ENCODE measurements around the gene ANKRD22.

ANKRD22 gene

GRCh38 chr10:88830643-88831268 is 20.9 kb downstream of the ANKRD22 start:
- TF ChIP-seq CTCF (IDR thresholded peaks at IDR 0.05), result no peak
- Histone ChIP-seq H3K27ac (peak overlapping the region; percentile 30), H3K4me3 (ENCODE audit: low read depth in 1 of 2, low read length in 1 of 2) (no peak overlapping the region), H3K4me1 (ENCODE audit: control insufficient read depth in 1 of 2, insufficient read depth in 1 of 2, low read depth in 1 of 2, low read length in 1 of 2) (peaks cover 42 to 43% of the 10 kb centered on the region in 2 experiments), H3K9me3 (no peaks in the 10 kb centered on the region), H3K36me3 (peaks cover 61% of the 10 kb centered on the region), H3K27me3 (no peaks in the 10 kb centered on the region)

GRCh38 chr10:88828310-88828709 is 23.3 kb downstream of the ANKRD22 start:
- Histone ChIP-seq H3K9me3 (no peaks in the 10 kb centered on the region), H3K27me3 (no peaks in the 10 kb centered on the region), H3K4me3 (ENCODE audit: low read depth in 1 of 2, low read length in 1 of 2) (no peak overlapping the region), H3K36me3 (peaks cover 81% of the 10 kb centered on the region), H3K27ac (no peak overlapping the region), H3K4me1 (ENCODE audit: control insufficient read depth in 1 of 2, insufficient read depth in 1 of 2, low read depth in 1 of 2, low read length in 1 of 2) (peaks cover 18% of the 10 kb centered on the region in 2 experiments)
- TF ChIP-seq CTCF (IDR thresholded peaks at IDR 0.05), result no peak

- Histone ChIP-seq H3K27me3 (no peaks in the 10 kb centered on the region), H3K27ac (no peak overlapping the region), H3K36me3 (peaks cover 87% of the 10 kb centered on the region), H3K4me3 (ENCODE audit: low read depth in 1 of 2, low read length in 1 of 2) (no peak overlapping the region), H3K9me3 (no peaks in the 10 kb centered on the region), H3K4me1 (ENCODE audit: control insufficient read depth in 1 of 2, insufficient read depth in 1 of 2, low read depth in 1 of 2, low read length in 1 of 2) (peaks cover 11 to 12% of the 10 kb centered on the region in 2 experiments)
- TF ChIP-seq CTCF (IDR thresholded peaks at IDR 0.05), result no peak
These were observed 24.0 kb downstream of the ANKRD22 start for GRCh38 chr10:88827671-88828070.

- peak overlapping the region; percentile 10 for H3K27ac ChIP-seq
- no peaks in the 10 kb centered on the region for H3K27me3 ChIP-seq
- H3K4me3 ChIP-seq (ENCODE audit: low read depth in 1 of 2, low read length in 1 of 2), result no peak overlapping the region
- no peak for TF ChIP-seq CTCF (IDR thresholded peaks at IDR 0.05)
- no peaks in the 10 kb centered on the region for H3K4me1 ChIP-seq (ENCODE audit: control insufficient read depth in 1 of 2, insufficient read depth in 1 of 2, low read depth in 1 of 2, low read length in 1 of 2)
- H3K9me3 ChIP-seq, result no peaks in the 10 kb centered on the region
- peaks cover 95% of the 10 kb centered on the region for H3K36me3 ChIP-seq
These were observed 25.3 kb downstream of the ANKRD22 start for GRCh38 chr10:88826388-88826787.

- H3K9me3 ChIP-seq, result no peaks in the 10 kb centered on the region
- H3K4me1 ChIP-seq (ENCODE audit: control insufficient read depth in 1 of 2, insufficient read depth in 1 of 2, low read depth in 1 of 2, low read length in 1 of 2), result no peaks in the 10 kb centered on the region
- peaks cover 82% of the 10 kb centered on the region for H3K36me3 ChIP-seq
- TF ChIP-seq CTCF (IDR thresholded peaks at IDR 0.05), result no peak
- no peaks in the 10 kb centered on the region for H3K27me3 ChIP-seq
- H3K27ac ChIP-seq, result no peak overlapping the region
- no peak overlapping the region for H3K4me3 ChIP-seq (ENCODE audit: low read depth in 1 of 2, low read length in 1 of 2)
These were observed 30.8 kb downstream of the ANKRD22 start for GRCh38 chr10:88820748-88821401.
